ENCODE data around the gene ITPKB. TPM values are rescaled to one million over a fixed set of nuclear protein-coding genes. Genes with fewer than 3 reads are reported as not detected.

Gene ITPKB
- total RNA-seq, 1 donor, result 4.7 TPM

DNA sequence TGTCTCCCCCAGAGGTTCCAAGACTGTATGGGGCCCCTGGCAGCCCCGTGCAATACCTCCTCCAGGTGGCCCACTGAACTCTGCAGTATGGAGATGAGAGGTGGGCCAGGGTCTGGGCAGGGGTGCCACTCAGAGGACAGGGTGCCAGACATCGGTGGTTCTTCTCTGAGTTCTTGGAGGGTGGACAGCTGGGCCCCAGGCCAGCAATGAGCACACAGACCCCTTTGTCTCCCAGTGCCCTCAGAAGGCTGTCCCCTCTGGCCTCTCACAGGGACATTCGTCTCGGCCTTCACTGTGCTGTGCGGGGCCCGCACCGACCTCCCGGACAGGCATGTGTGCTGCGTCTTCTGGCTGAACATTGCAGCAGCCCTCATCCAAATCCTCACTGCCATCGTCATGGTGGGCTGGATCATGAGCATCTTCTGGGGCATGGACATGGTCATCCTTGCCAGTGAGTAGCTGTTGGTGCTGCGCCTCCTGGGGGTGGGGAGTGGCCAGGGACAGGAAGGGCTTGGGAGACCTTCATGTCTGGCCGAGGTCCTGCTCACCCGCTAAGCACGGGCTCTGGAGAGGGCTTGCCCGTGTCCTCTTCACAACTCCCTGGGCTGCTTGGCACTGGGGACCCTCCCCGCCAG is 142.4 kb downstream of the ITPKB start:
- no peak overlapping the region for H3K4me3 ChIP-seq (ENCODE audit: low read depth, low read length)
- TF ChIP-seq, protein P1, sequence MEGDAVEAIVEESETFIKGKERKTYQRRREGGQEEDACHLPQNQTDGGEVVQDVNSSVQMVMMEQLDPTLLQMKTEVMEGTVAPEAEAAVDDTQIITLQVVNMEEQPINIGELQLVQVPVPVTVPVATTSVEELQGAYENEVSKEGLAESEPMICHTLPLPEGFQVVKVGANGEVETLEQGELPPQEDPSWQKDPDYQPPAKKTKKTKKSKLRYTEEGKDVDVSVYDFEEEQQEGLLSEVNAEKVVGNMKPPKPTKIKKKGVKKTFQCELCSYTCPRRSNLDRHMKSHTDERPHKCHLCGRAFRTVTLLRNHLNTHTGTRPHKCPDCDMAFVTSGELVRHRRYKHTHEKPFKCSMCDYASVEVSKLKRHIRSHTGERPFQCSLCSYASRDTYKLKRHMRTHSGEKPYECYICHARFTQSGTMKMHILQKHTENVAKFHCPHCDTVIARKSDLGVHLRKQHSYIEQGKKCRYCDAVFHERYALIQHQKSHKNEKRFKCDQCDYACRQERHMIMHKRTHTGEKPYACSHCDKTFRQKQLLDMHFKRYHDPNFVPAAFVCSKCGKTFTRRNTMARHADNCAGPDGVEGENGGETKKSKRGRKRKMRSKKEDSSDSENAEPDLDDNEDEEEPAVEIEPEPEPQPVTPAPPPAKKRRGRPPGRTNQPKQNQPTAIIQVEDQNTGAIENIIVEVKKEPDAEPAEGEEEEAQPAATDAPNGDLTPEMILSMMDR (IDR thresholded peaks at IDR 0.05; ENCODE audit: insufficient read depth, low read depth, low read length), result no peak
- DNase-seq (ENCODE audit: low read depth), result no peak

DNA sequence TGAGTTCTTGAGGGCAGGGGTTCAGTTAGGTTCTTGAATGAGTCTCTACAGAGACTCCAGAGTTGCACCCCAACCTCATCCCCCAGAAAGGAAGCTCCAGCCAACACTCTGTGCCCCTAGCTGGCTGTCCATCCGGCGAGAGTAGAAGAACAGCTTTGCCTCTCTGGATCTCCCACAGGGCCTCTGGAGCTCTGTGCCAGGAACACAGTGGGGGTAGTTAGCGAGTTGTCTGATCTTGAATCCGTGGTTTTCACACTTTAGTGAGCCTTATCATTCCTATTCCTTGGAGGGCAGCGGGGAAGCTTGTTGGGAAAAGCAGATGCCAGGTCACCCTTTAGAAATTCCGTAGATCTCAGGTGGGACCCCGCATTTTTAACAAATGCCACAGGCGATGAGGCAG is 145.5 kb downstream of the ITPKB start:
- H3K4me3 ChIP-seq (ENCODE audit: low read depth, low read length), result no peak overlapping the region
- TF ChIP-seq, protein P1 (IDR thresholded peaks at IDR 0.05; ENCODE audit: insufficient read depth, low read depth, low read length), result no peak
- DNase-seq (ENCODE audit: low read depth), result no peak

DNA sequence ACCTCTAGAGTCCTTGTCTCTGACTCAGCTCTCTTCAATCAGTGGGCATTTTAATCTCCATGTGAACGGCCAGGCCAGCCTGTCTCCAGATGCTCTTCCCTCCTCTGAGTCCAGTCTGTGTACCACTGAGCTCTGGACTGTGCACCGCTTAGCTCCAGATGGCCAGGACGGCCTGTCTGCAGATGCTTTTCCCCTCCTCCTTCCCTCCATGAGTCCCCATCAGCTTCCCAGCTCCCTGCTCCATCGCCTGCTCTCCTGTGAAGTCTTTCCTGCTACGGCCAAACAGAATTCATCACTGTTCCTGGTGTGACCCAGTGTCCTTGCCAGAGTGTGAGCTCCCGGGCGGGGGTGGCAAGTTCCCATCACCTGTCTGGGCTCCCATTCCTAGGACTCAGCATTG is 148.5 kb downstream of the ITPKB start:
- TF ChIP-seq, protein P1 (IDR thresholded peaks at IDR 0.05; ENCODE audit: insufficient read depth, low read depth, low read length), result no peak
- no peak overlapping the region for H3K4me3 ChIP-seq (ENCODE audit: low read depth, low read length)
- no peak for DNase-seq (ENCODE audit: low read depth)

DNA sequence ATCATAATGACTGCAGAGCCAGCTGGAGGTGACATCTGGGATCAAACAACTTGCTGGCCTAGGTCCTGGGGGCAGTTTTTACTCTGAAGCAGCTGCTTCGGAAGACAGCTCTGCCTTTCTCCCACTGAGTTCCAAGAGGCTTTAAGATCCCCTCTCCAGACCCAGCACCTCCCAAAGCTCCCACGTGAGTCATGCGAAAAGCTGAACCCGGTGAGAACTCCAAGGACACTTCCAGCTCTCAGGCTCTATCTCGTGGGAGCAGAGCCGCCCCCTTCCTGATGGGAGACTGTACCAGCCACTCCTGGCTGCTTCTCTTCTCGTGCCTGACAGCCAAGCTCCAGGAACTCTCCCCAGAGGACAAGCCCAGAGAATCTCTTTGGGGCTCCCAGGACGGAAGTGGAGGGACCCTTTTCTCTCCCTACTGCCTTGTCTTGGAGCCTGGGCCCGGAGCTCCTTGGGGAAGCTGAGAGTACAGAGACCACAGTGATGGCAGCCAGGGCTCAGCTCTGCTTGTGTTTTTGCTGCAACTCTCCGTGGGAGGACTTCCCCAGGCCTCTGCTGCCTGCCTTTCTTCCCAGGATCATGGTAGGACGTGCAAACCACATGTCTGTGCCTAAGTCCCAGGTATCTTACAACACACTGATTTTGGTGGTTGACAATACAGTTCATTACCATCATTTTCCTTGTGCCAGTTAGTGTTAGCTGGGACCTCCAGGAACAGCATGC is 149.9 kb downstream of the ITPKB start:
- TF ChIP-seq, protein P1 (IDR thresholded peaks at IDR 0.05; ENCODE audit: insufficient read depth, low read depth, low read length), result no peak
- peak; percentile 39 for DNase-seq (ENCODE audit: low read depth)
- H3K4me3 ChIP-seq (ENCODE audit: low read depth, low read length), result no peak overlapping the region

DNA sequence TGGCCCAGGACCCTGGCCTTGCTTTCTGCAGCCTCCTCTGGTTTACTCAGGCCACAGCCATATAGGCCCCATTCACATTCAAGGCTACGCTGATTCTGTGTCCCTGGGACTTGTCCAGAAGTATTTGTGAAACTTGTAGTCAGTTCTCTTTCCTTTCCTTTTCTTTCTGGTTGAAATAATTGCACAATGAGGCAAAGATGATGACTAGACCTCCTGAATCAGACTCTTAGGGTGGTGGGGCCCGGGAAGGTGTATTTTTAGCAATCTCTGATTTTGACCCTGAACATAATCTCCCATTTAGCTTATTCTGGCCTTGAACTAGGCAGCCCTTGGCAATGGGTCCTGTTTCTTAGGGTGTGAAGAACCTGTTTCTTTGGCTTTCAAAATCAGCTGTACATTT is 150.6 kb downstream of the ITPKB start:
- H3K4me3 ChIP-seq (ENCODE audit: low read depth, low read length), result no peak overlapping the region
- TF ChIP-seq, protein P1 (IDR thresholded peaks at IDR 0.05; ENCODE audit: insufficient read depth, low read depth, low read length), result no peak
- no peak for DNase-seq (ENCODE audit: low read depth)

DNA sequence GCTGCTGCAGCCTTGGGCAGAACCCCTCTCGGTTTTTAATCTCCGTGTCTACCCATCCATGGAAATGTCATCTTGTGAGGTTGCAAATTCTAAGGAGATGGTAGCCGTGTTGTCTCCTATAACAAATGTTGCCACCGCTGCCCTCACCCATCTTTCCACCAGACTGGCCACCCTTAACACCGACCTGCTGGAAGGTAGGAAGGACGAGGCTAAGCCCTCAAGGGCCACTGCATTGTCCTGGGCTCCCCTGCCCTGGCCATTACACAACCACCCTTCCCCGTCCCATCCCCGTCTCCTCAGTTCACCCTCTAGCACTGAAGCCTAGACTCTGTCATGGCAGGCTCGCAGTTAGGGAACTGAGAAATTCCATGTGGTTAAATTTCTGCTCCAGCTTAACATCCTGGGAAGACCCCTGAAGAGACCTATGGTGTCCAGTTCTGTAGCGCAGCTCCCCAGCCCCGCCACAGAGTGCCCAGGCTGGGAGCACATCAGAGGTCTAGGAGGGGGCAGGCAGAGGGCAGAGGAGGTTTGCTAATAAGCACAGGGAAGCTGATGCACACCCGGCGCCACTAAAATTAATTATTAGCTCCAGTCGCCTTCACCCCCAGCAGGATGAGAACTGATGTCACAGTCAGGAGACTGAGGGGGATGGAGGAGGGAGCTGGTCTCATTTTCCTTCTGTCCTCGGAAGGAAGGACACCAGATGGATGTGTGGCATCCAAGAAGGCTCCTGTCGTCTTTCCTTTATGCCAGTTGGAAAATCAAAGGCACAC is 152.2 kb downstream of the ITPKB start:
- DNase-seq (ENCODE audit: low read depth), result no peak
- TF ChIP-seq, protein P1 (IDR thresholded peaks at IDR 0.05; ENCODE audit: insufficient read depth, low read depth, low read length), result no peak
- H3K4me3 ChIP-seq (ENCODE audit: low read depth, low read length), result no peak overlapping the region

Measured in fibroblast of villous mesenchyme (primary cell).